GM21619 (cell line): ENCODE results near the gene GLYR1.

Source experiments
- ATAC-seq: cut with Tn5 transposase; IDR thresholded peaks from one replicate; pipeline ENCODE4 v1.9.1; 2021; ENCODE audit not compliant: unreplicated experiment

GLYR1 gene

GRCh38 chr16:4850211-4850610, 3.1 kb upstream of the GLYR1 start:
- ATAC-seq: no peak

DNA sequence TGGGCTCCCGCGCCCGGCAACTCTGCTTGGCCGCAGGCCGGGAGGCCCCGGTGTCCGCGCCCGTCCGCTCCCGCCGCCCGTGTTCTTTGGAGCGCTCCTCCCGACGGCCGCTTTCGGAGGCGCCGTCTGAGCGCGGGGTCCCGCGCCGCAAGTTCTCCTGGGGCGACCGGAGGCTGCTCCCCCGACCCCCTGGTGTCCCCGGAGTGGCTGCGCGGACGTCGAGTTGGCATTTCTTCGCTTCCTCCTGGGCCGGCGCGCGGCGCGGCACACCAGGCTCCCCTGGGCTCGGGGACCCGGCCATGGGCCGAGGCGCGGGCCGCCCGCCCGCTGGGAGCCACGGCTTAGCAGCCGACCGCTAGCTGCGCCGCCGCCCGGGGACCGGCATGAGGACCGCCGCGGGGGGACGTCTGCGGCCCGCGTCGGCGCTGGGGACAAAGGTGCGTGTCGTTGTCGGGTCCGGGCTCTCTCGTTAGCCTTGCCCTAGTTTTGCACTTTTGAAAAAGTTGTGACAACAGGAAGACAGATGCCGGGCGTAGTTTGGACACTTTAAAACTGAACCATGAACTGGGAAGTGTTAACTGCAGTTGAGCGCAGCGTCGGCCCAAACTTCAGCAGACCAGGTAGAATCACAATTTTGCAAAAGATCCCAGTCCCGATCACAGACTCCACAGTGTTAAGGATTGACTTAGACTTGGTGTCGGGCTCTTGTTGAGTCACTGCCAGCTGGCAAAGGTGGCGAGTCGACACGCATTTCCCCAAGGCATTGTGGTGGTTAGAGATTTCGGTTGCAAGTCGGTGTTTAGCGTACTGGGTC, 893 bp upstream of the GLYR1 start:
- peak; percentile 10 for ATAC-seq

- ATAC-seq: peak; percentile 30
Observed at GRCh38 chr16:4846503-4846900, 586 bp downstream of the GLYR1 start.

DNA sequence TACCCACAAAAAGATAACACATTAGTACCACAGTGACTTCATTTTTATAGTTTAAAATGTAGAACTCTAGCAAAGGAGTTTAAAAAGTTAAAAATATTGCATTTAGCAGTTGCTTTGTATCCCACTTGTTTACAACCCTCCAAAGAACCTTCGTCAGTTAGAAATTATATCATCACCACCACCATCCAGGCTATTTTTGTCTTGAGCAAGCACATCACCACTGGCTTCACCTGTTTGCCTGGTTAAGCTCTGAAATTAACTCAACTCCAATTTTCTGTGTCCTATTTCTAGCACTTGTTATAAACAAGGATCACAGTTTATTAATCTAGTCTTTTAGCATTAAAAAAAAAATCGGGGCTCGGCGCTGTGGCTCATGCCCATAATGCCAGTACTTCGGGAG, 6.1 kb downstream of the GLYR1 start:
- ATAC-seq: no peak

GRCh38 chr16:4839942-4840341, 7.1 kb downstream of the GLYR1 start:
- ATAC-seq: no peak

DNA sequence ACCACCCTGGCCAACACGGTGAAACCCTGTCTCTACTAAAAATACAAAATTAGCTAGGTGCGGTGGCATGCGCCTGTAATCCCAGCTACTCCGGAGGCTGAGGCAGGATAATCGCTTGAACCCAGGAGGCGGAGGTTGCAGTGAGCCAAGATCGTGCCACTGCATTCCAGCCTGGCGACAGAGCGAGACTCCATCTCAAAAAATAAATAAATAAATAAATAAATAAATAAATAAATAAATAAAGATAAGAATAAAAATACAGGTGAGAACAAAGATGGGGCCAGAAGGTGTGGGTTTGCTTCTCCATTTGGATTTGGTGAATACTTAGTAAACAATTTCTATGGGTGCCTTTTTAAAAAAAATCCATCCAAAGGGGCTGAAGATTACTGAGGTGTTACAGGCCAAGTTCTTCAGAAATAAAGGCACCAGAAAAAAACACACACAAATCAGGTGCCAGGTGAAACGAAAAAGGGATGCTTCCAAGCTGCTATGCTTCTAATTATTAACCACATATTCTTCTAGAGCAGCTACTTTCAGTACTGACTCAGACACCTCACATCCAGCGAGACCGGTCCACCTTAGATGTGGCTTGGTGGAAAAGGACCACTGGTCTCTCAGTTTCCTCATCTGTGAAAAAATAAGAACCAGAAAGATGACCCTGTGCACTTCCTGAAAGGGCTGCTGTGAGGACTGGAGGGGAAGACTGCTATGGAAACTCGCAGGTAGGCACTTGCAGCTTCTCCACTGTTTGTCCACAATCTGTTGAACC, 9.2 kb downstream of the GLYR1 start:
- peak; percentile 45 for ATAC-seq

GRCh38 chr16:4836727-4837126, 10.4 kb downstream of the GLYR1 start:
- ATAC-seq: no peak

DNA sequence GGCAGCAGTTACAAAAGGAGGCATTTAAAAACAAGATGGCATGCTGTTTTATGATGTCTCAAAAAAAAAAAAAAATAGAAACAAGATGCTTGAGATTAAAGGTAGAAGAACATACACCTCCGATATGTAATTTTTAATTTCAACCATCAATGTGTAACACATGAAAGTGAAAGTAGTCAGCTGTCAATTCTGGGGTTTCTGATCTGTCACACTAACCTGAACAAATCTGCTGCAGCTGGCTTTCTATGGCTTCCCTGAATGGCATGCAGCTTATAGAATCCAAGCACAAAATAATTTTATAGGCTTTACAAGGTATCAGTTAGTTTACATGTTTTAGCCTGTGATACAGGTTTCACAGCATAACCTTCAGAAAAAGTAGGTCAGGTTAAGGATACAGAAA, 13.5 kb downstream of the GLYR1 start:
- ATAC-seq: no peak

- ATAC-seq: no peak
Observed at GRCh38 chr16:4832698-4833343, 14.3 kb downstream of the GLYR1 start.

GRCh38 chr16:4831616-4832015, 15.5 kb downstream of the GLYR1 start:
- no peak for ATAC-seq

DNA sequence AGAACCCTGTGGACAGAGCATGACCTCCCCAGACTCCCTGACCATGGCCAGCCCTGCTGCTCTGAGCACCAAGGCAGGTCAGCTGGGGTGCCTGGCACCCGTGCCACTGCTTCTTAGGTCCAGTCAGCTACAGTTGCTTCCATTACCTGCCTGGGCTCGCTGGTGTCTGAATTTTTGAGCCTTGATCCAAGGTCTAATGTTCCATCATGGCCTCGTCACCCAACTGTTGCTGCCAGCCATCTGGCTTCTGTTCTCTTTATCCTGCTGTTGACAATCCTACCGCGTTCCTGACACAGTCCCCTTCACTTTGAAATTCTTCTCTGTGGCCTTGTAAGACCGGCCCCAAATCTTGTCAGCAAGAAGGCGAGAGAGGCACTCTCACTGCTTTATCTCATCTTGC, 16.7 kb downstream of the GLYR1 start:
- no peak for ATAC-seq

GRCh38 chr16:4828567-4829321, 18.3 kb downstream of the GLYR1 start:
- no peak for ATAC-seq

DNA sequence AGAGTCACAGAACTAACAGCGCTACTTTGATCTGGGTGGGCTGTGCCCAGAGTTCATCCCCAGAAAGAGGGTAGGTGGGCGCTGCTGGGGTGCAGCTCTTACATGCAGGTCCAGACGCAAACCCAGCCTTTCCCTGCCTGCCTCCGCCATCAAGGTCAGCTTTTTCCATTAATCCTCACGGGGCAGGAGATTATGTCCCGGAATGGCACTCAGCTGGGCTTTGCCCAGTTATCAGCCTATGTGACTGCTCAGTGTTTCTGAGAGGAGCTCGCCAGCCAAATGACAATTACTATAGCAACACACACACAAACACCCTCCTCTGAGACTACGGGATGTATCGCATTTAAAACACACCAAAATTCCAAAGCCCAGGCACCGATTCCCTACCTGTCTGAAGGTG, 20.1 kb downstream of the GLYR1 start:
- no peak for ATAC-seq

DNA sequence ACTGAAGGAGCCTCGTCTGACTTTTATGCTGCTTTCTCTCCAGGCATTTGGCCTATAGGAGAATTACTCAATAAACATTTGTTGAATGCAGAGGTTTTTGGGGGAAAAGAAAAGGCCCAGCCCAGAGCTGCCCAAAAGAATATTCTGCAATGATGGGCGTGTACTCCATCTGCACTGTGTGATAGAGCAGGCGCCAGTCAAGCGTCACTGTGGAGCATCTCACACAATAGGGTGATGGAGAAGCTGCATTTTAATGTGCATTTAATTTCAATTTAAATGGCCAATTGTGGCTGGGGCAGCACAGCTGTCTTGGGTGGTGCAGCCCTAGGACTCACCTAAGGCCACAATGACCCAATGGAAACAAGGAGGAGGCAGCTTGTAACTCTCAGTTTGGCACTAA, 20.6 kb downstream of the GLYR1 start:
- ATAC-seq: no peak

- ATAC-seq: no peak
Observed at GRCh38 chr16:4825196-4825595, 21.9 kb downstream of the GLYR1 start.

DNA sequence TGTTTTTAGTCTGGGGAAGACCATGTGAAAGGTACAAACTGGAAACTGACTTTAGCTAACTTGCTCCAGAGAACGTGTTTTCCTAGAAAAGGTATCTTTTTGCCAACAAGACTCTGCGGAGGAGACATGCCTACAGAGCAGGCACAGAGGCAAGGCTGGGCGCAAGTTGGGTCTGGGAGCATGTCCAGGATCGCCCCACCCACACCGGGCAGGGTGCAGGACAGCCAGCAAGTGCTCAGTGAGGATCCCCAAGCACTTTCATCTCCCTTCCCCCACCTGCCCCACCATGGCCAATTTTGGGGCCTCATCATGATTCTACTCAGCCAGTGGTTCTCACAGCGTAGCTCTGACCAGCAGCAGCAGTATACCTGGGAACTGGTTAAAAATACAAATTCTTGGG, 26.4 kb downstream of the GLYR1 start:
- ATAC-seq: no peak

DNA sequence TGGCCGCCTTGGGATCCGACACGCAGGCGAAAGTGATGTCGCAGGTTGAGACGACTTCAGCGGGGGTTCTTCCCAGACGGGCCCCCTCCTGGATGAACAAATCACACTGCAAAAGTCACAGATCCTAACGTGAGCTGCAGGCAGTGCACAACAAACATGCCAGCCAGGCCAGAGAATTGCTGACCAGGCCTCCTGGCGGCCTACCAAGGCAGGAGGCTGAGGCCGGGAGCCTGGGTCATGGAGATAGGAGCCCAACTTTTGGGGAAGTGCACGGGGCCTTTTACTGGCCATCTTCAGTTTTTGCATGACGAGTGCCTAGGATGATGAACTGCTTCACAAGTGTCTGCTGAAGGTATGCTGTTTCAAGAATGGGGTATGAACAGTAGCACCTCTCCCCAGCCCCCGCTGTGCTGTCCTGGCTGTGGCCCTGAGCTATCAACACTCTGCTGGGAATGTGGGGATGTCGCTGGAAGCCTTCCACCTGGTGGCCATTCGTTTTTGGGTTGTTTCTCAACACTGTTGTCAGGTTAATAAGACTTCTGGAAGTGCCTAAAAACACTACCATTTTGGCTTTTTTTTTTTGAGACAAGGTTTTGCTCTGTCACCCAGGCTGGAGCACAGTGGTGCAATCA, 32.4 kb downstream of the GLYR1 start:
- ATAC-seq: no peak

GRCh38 chr16:4814046-4814445, 33.0 kb downstream of the GLYR1 start:
- no peak for ATAC-seq

- ATAC-seq: no peak
Observed at GRCh38 chr16:4813251-4814003, 33.7 kb downstream of the GLYR1 start.

DNA sequence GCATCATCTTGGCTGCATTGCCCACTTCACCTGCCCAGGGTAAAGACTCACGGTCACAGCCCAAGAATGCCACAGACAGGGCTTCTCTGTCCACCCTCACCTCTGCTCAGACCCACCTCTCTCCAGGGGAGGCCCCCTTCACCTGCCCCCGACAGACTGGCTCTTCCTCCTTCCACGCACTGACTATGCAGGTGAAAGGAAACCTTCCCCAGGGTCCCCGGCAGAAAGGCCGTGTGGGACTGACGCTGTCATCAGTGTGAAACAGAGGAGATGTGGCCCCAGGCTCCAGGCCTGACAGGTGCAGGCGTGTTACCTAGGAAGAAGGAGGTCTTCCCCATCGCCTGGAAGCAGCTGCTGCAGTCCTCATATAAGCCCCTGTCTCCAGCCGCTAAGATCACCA, 35.3 kb downstream of the GLYR1 start:
- no peak for ATAC-seq
